Mesendoderm (in vitro differentiated cells): ENCODE data around the gene KLHL22.

ENCODE experiments used
- DNase-seq: peaks from one replicate; pipeline ENCODE4 v3.0.0; 2013
- H2AK5ac ChIP-seq: 2 replicates; pipeline ENCODE4 v1.6.1; 2013; ENCODE audit warnings: low read length, inconsistent platforms
- H2BK120ac ChIP-seq: 2 replicates; pipeline ENCODE4 v1.6.1; 2013; ENCODE audit warnings: low read depth, mild to moderate bottlenecking, low read length, moderate library complexity, mixed read lengths
- H2BK15ac ChIP-seq: replicated peaks from 2 replicates; pipeline ENCODE4 v1.6.1; 2013; ENCODE audit warnings: low read depth, mild to moderate bottlenecking, moderate library complexity
- H2BK5ac ChIP-seq: 2 replicates; pipeline ENCODE4 v1.6.1; 2013; ENCODE audit warnings: low read length, inconsistent platforms
- H3K18ac ChIP-seq: 2 replicates; pipeline ENCODE4 v1.6.1; 2013; ENCODE audit warnings: mild to moderate bottlenecking, low read length, mixed read lengths
- H3K23ac ChIP-seq: one replicate; pipeline ENCODE4 v1.6.1; 2013; ENCODE audit warnings: low read length
- H3K27ac ChIP-seq: 2 replicates; pipeline ENCODE4 v1.5.1; 2013; ENCODE audit warnings: low read depth, mild to moderate bottlenecking, inconsistent platforms, low read length, moderate library complexity
- H3K27me3 ChIP-seq: 2 replicates; pipeline ENCODE4 v1.6.1; 2013; ENCODE audit warnings: low read length, control low read depth, mild to moderate bottlenecking, inconsistent platforms; ENCODE audit not compliant: insufficient read depth, poor library complexity
- H3K36me3 ChIP-seq: 2 replicates; pipeline ENCODE4 v1.6.1; 2013; ENCODE audit warnings: low read length, inconsistent platforms; ENCODE audit not compliant: control insufficient read depth, insufficient read depth
- H3K4ac ChIP-seq: one replicate; pipeline ENCODE4 v1.6.1; 2013; ENCODE audit warnings: low read depth, mild to moderate bottlenecking, low read length, moderate library complexity
- H3K4me1 ChIP-seq: 2 replicates; pipeline ENCODE4 v1.6.1; 2013; ENCODE audit warnings: low read depth, low read length, inconsistent platforms; ENCODE audit not compliant: control insufficient read depth
- H3K4me2 ChIP-seq: 2 replicates; pipeline ENCODE4 v1.6.1; 2013; ENCODE audit warnings: low read length
- H3K4me3 ChIP-seq: 2 replicates; pipeline ENCODE4 v1.5.1; 2013; ENCODE audit warnings: mild to moderate bottlenecking, low read length
- H3K56ac ChIP-seq: one replicate; pipeline ENCODE4 v1.6.1; 2013; ENCODE audit warnings: low read length
- H3K79me1 ChIP-seq: 2 replicates; pipeline ENCODE4 v1.6.1; 2013; ENCODE audit warnings: low read length, inconsistent platforms
- H3K79me2 ChIP-seq: 2 replicates; pipeline ENCODE4 v1.6.1; 2013; ENCODE audit warnings: mild to moderate bottlenecking, low read length; ENCODE audit not compliant: control insufficient read depth, insufficient read depth
- H3K9ac ChIP-seq: 2 replicates; pipeline ENCODE4 v1.6.1; 2013; ENCODE audit warnings: low read length, inconsistent platforms
- H4K5ac ChIP-seq: one replicate; pipeline ENCODE4 v1.6.1; 2013; ENCODE audit warnings: low read length
- H4K8ac ChIP-seq: one replicate; pipeline ENCODE4 v1.6.1; 2013; ENCODE audit warnings: low read depth, mild to moderate bottlenecking, control low read depth, low read length, moderate library complexity
- WGBS: extraction: QIAGEN DNeasy Blood & Tissue Kit; methylation state at CpG from one replicate; pipeline ENCODE4 v1.1.7; 2013; ENCODE audit warnings: low lambda C conversion rate, missing lambda C conversion rate; ENCODE audit not compliant: insufficient coverage; ENCODE audit errors: extremely low coverage; 5-methylcytosine and 5-hydroxymethylcytosine counted together

Gene KLHL22

DNA sequence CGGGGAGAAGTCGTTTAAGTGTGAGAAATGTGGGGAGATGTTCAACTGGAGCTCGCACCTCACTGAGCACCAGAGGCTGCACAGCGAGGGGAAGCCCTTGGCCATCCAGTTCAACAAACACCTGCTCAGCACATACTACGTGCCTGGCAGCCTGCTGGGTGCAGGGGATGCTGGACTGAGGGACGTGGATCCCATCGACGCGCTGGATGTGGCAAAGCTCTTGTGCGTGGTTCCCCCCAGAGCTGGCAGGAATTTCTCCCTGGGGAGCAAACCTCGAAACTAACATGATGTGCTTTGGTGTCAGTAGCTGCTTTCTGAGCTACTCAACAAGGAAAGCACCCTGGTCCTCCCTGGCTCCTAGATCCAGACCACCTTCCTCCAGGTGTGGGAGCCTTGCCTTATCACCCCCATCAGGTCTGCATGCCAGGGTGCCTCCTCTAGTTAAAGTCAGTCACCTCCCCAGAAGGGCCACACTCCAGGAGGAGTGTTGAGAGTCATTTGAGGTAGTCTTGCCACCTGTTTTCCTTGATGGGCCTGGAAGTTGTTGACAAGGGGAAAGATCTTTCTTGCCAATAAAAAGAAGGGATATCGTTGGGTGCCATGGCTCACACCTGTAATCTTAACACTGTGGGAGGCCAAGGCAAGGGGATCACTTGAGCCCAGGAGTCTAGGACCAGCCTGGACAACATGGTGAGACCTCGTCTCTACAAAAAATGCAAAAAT lies 88.7 kb downstream of the KLHL22 start:
- peaks cover 17% of the 10 kb centered on the region for H3K36me3 ChIP-seq
- no peak overlapping the region for H3K4ac ChIP-seq
- no peak overlapping the region for H2BK5ac ChIP-seq
- no peak overlapping the region for H2BK120ac ChIP-seq
- WGBS: no CpG with 5 or more reads among the region's 13 CpGs
- peaks cover 1% of the 10 kb centered on the region for H3K79me1 ChIP-seq
- no peak overlapping the region for H3K23ac ChIP-seq
- H3K4me3 ChIP-seq: no peak overlapping the region
- no peaks in the 10 kb centered on the region for H3K27me3 ChIP-seq
- H3K4me2 ChIP-seq: no peak overlapping the region
- no peak overlapping the region for H3K9ac ChIP-seq
- no peak overlapping the region for H3K56ac ChIP-seq
- no peak overlapping the region for H2AK5ac ChIP-seq
- DNase-seq: no peak
- no peak overlapping the region for H4K5ac ChIP-seq
- no peak overlapping the region for H3K18ac ChIP-seq
- H3K79me2 ChIP-seq: no peaks in the 10 kb centered on the region
- no peak overlapping the region for H4K8ac ChIP-seq
- no peaks in the 10 kb centered on the region for H3K4me1 ChIP-seq
- no peak overlapping the region for H2BK15ac ChIP-seq
- no peak overlapping the region for H3K27ac ChIP-seq

DNA sequence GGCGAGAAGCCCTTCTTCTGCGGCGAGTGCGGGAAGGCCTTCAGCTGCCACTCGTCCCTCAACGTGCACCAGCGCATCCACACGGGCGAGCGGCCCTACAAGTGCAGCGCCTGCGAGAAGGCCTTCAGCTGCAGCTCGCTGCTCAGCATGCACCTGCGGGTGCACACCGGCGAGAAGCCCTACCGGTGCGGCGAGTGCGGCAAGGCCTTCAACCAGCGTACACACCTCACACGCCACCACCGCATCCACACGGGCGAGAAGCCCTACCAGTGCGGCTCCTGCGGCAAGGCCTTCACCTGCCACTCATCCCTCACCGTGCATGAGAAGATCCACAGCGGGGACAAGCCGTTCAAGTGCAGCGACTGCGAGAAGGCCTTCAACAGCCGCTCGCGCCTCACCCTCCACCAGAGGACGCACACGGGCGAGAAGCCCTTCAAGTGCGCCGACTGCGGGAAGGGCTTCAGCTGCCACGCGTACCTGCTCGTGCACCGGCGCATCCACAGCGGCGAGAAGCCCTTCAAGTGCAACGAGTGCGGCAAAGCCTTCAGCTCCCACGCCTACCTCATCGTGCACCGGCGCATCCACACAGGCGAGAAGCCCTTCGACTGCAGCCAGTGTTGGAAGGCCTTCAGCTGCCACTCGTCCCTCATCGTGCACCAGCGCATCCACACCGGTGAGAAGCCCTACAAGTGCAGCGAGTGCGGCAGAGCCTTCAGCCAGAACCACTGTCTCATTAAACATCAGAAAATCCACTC lies 89.5 kb downstream of the KLHL22 start:
- Histone ChIP-seq H3K9ac (no peak overlapping the region), H3K18ac (no peak overlapping the region), H3K27me3 (no peaks in the 10 kb centered on the region), H2BK5ac (no peak overlapping the region), H4K5ac (no peak overlapping the region), H3K56ac (no peak overlapping the region), H2AK5ac (no peak overlapping the region), H2BK120ac (no peak overlapping the region), H3K4ac (no peak overlapping the region), H3K36me3 (peaks cover 20% of the 10 kb centered on the region), H3K79me1 (peaks cover 4% of the 10 kb centered on the region), H2BK15ac (no peak overlapping the region), H3K4me3 (no peak overlapping the region), H3K27ac (no peak overlapping the region), H3K4me2 (no peak overlapping the region), H3K4me1 (no peaks in the 10 kb centered on the region), H3K79me2 (peaks cover 2% of the 10 kb centered on the region), H4K8ac (no peak overlapping the region), H3K23ac (no peak overlapping the region)
- no peak for DNase-seq
- no CpG with 5 or more reads among the region's 62 CpGs for WGBS

DNA sequence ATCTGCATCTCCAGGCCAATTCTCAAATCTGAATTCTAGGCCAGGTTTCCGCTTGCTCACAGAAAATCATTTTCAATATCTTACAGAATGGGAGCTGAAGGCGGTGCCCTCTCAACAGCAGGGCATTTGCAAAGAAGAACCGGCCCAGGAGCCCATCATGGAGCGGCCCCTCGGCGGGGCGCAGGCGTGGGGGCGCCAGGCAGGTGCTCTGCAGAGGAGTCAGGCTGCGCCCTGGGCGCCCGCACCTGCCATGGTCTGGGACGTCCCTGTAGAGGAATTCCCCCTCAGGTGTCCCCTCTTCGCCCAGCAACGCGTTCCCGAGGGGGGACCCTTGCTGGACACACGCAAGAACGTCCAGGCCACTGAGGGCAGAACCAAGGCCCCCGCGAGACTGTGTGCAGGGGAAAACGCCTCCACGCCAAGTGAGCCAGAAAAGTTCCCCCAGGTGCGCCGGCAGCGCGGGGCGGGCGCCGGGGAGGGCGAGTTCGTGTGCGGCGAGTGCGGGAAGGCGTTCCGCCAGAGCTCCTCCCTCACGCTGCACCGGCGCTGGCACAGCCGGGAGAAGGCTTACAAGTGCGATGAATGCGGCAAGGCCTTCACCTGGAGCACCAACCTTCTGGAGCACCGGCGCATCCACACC lies 90.2 kb downstream of the KLHL22 start:
- no peak overlapping the region for H4K8ac ChIP-seq
- no peaks in the 10 kb centered on the region for H3K27me3 ChIP-seq
- no peak overlapping the region for H3K23ac ChIP-seq
- H2BK120ac ChIP-seq: no peak overlapping the region
- H3K18ac ChIP-seq: no peak overlapping the region
- no peak overlapping the region for H2BK15ac ChIP-seq
- H3K4me1 ChIP-seq: no peaks in the 10 kb centered on the region
- H3K56ac ChIP-seq: no peak overlapping the region
- no peak overlapping the region for H2BK5ac ChIP-seq
- H4K5ac ChIP-seq: no peak overlapping the region
- WGBS: no CpG with 5 or more reads among the region's 45 CpGs
- no peak overlapping the region for H3K4ac ChIP-seq
- H3K79me1 ChIP-seq: peaks cover 10% of the 10 kb centered on the region
- peaks cover 3% of the 10 kb centered on the region for H3K79me2 ChIP-seq
- H3K4me3 ChIP-seq: no peak overlapping the region
- no peak for DNase-seq
- H3K4me2 ChIP-seq: no peak overlapping the region
- H3K36me3 ChIP-seq: peaks cover 22% of the 10 kb centered on the region
- H3K9ac ChIP-seq: no peak overlapping the region
- no peak overlapping the region for H3K27ac ChIP-seq
- H2AK5ac ChIP-seq: no peak overlapping the region

DNA sequence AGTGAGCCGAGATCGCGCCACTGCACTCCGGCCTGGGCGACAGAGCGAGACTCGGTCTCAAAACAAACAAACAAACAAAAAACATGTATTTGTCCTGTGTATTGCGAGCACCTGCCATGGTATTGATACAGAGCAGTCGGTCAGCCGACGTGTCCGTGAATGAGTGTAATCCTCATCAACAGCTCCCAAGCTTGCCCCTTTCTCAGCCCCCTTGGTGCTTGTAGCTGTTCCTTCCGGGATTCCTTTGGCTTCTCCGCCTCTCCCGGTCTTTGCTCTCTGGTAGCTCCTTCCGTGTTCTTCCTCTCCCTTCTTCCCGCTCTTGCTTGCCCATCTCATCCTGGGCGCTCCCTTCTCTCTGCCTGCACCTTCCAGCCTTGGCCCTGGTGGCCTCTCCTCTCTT lies 90.7 kb downstream of the KLHL22 start:
- no peak for DNase-seq
- no peak overlapping the region for H2BK120ac ChIP-seq
- no CpG with 5 or more reads among the region's 18 CpGs for WGBS
- H3K4me3 ChIP-seq: no peak overlapping the region
- no peak overlapping the region for H4K8ac ChIP-seq
- H3K18ac ChIP-seq: no peak overlapping the region
- no peaks in the 10 kb centered on the region for H3K27me3 ChIP-seq
- H3K4me1 ChIP-seq: no peaks in the 10 kb centered on the region
- no peak overlapping the region for H2AK5ac ChIP-seq
- no peak overlapping the region for H3K27ac ChIP-seq
- no peak overlapping the region for H3K4ac ChIP-seq
- H3K36me3 ChIP-seq: peaks cover 22% of the 10 kb centered on the region
- peaks cover 6% of the 10 kb centered on the region for H3K79me2 ChIP-seq
- H2BK15ac ChIP-seq: no peak overlapping the region
- H4K5ac ChIP-seq: no peak overlapping the region
- no peak overlapping the region for H3K4me2 ChIP-seq
- H2BK5ac ChIP-seq: no peak overlapping the region
- H3K23ac ChIP-seq: no peak overlapping the region
- H3K79me1 ChIP-seq: peaks cover 15% of the 10 kb centered on the region
- no peak overlapping the region for H3K56ac ChIP-seq
- H3K9ac ChIP-seq: no peak overlapping the region

DNA sequence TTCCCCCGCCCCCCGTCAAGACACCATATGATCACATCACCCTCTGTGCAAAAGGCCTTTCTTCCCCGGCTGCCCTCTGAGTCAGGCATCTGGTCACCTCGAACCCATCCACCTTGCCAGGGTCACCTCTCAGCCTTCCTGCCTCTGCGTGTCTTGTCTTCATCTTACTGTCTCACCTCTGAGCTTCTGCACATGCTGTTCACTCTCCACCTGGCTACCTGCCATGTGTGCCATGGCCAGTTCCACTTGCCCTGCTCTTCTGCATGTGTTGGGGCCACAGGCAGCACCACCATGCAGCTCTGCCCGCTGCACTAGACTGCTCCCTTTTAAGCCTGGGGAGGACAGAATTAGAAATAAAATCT lies 91.8 kb downstream of the KLHL22 start:
- Histone ChIP-seq H3K56ac (no peak overlapping the region), H3K4me3 (no peak overlapping the region), H2BK15ac (no peak overlapping the region), H4K8ac (no peak overlapping the region), H3K9ac (no peak overlapping the region), H2BK120ac (no peak overlapping the region), H2BK5ac (no peak overlapping the region), H4K5ac (no peak overlapping the region), H3K27ac (no peak overlapping the region), H3K36me3 (peaks cover 22% of the 10 kb centered on the region), H3K23ac (no peak overlapping the region), H3K79me1 (peaks cover 16% of the 10 kb centered on the region), H2AK5ac (no peak overlapping the region), H3K4me1 (no peaks in the 10 kb centered on the region), H3K18ac (no peak overlapping the region), H3K4ac (no peak overlapping the region), H3K27me3 (no peaks in the 10 kb centered on the region), H3K79me2 (peaks cover 8% of the 10 kb centered on the region), H3K4me2 (no peak overlapping the region)
- DNase-seq: no peak
- WGBS: no CpG with 5 or more reads among the region's 6 CpGs
